NCI-H2227 (cell line): ENCODE measurements around the gene C17orf107.

ENCODE experiments used
- DNase-seq: peaks from one replicate; lab custom pipeline; 2025; ENCODE audit not compliant: unreplicated experiment; lab: John Stamatoyannopoulos, UW

C17orf107 gene

GRCh38 chr17:4948166-4948930, 49.0 kb downstream of the C17orf107 start, which contains the start of gene PFN1:
Gene PFN1, minus strand, starts transcription at chr17:4948530. Its CDS starts 136 bp downstream, at chr17:4948394.
- DNase-seq, result peak; percentile 83

- DNase-seq, result peak; percentile 89
Measured at GRCh38 chr17:4948931-4949320, 49.6 kb downstream of the C17orf107 start.

- DNase-seq, result peak; percentile 53
Measured at GRCh38 chr17:4949321-4950074, 50.2 kb downstream of the C17orf107 start.

GRCh38 chr17:4950075-4950745, 50.9 kb downstream of the C17orf107 start:
- DNase-seq, result no peak

GRCh38 chr17:4950746-4951204, 51.4 kb downstream of the C17orf107 start, which contains the start of gene ENO3:
Gene ENO3, plus strand, starts transcription at chr17:4951119. Its CDS starts 711 bp downstream, at chr17:4951830.
- DNase-seq, result peak; percentile 34

GRCh38 chr17:4951486-4951885, 52.1 kb downstream of the C17orf107 start:
- peak; percentile 21 for DNase-seq
